ENCODE data around the gene DUS1L.

Gene DUS1L

GRCh38 chr17:82089723-82090548 lies 24.3 kb upstream of the DUS1L start:
- Histone ChIP-seq H3K9ac (ENCODE audit: low read length) (no peak overlapping the region), H3K9me3 (ENCODE audit: low read length) (no peaks in the 10 kb centered on the region)

GRCh38 chr17:82088838-82089722 lies 23.5 kb upstream of the DUS1L start:
- Histone ChIP-seq H3K9me3 (ENCODE audit: low read length) (no peaks in the 10 kb centered on the region), H3K4me1 (ENCODE audit: insufficient read depth, low read length, severe bottlenecking) (no peaks in the 10 kb centered on the region), H3K4me2 (ENCODE audit: low read length) (no peak overlapping the region), H3K9ac (ENCODE audit: low read length) (no peak overlapping the region), H3K9me2 (ENCODE audit: low read depth, low read length) (no peaks in the 10 kb centered on the region), H3K27me3 (ENCODE audit: insufficient read depth, low read length) (no peaks in the 10 kb centered on the region), H4K20me1 (ENCODE audit: insufficient read depth, low read length) (no peaks in the 10 kb centered on the region), H3K79me2 (ENCODE audit: insufficient read depth, low read length) (no peaks in the 10 kb centered on the region), H3F3A (ENCODE audit: insufficient read depth, low read length) (no peaks in the 10 kb centered on the region), H3K27ac (ENCODE audit: low read depth, low read length, poor library complexity, severe bottlenecking) (no peak overlapping the region), H3K36me3 (ENCODE audit: insufficient read depth, low read length) (peaks cover 99% of the 10 kb centered on the region), H2AFZ (ENCODE audit: low read length) (no peak overlapping the region), H3K4me3 (ENCODE audit: low read depth, low read length, poor library complexity, severe bottlenecking) (no peak overlapping the region)
- TF ChIP-seq CTCF (IDR thresholded peaks at IDR 0.05; ENCODE audit: low read length) = no peak
- TF ChIP-seq EZH2 (IDR thresholded peaks at IDR 0.05; ENCODE audit: borderline replicate concordance, low read length) = no peak

More at GRCh38 chr17:82089723-82090548, 24.3 kb upstream of the DUS1L start:
- H3K9me2 ChIP-seq (ENCODE audit: low read depth, low read length) = no peaks in the 10 kb centered on the region
- no peaks in the 10 kb centered on the region for H3F3A ChIP-seq (ENCODE audit: insufficient read depth, low read length)
- no peaks in the 10 kb centered on the region for H4K20me1 ChIP-seq (ENCODE audit: insufficient read depth, low read length)
- peaks cover 94% of the 10 kb centered on the region for H3K36me3 ChIP-seq (ENCODE audit: insufficient read depth, low read length)
- H2AFZ ChIP-seq (ENCODE audit: low read length) = no peak overlapping the region
- no peaks in the 10 kb centered on the region for H3K4me1 ChIP-seq (ENCODE audit: insufficient read depth, low read length, severe bottlenecking)
- TF ChIP-seq EZH2 (IDR thresholded peaks at IDR 0.05; ENCODE audit: borderline replicate concordance, low read length) (no peak), CTCF (IDR thresholded peaks at IDR 0.05; ENCODE audit: low read length) (no peak)
- no peaks in the 10 kb centered on the region for H3K79me2 ChIP-seq (ENCODE audit: insufficient read depth, low read length)
- no peaks in the 10 kb centered on the region for H3K27me3 ChIP-seq (ENCODE audit: insufficient read depth, low read length)
- H3K4me2 ChIP-seq (ENCODE audit: low read length) = no peak overlapping the region
- no peak overlapping the region for H3K4me3 ChIP-seq (ENCODE audit: low read depth, low read length, poor library complexity, severe bottlenecking)
- H3K27ac ChIP-seq (ENCODE audit: low read depth, low read length, poor library complexity, severe bottlenecking) = no peak overlapping the region

- no peak overlapping the region for H3K4me2 ChIP-seq (ENCODE audit: low read length)
- peaks cover 100% of the 10 kb centered on the region for H3K36me3 ChIP-seq (ENCODE audit: insufficient read depth, low read length)
- no peak overlapping the region for H2AFZ ChIP-seq (ENCODE audit: low read length)
- TF ChIP-seq EZH2 (IDR thresholded peaks at IDR 0.05; ENCODE audit: borderline replicate concordance, low read length) = no peak
- no peak for TF ChIP-seq CTCF (IDR thresholded peaks at IDR 0.05; ENCODE audit: low read length)
- H3K4me1 ChIP-seq (ENCODE audit: insufficient read depth, low read length, severe bottlenecking) = no peaks in the 10 kb centered on the region
- H3K9me2 ChIP-seq (ENCODE audit: low read depth, low read length) = no peaks in the 10 kb centered on the region
- no peak overlapping the region for H3K27ac ChIP-seq (ENCODE audit: low read depth, low read length, poor library complexity, severe bottlenecking)
- no peaks in the 10 kb centered on the region for H3F3A ChIP-seq (ENCODE audit: insufficient read depth, low read length)
- H3K27me3 ChIP-seq (ENCODE audit: insufficient read depth, low read length) = no peaks in the 10 kb centered on the region
- no peak overlapping the region for H3K4me3 ChIP-seq (ENCODE audit: low read depth, low read length, poor library complexity, severe bottlenecking)
- H3K79me2 ChIP-seq (ENCODE audit: insufficient read depth, low read length) = no peaks in the 10 kb centered on the region
- no peaks in the 10 kb centered on the region for H4K20me1 ChIP-seq (ENCODE audit: insufficient read depth, low read length)
- H3K9me3 ChIP-seq (ENCODE audit: low read length) = no peaks in the 10 kb centered on the region
- H3K9ac ChIP-seq (ENCODE audit: low read length) = no peak overlapping the region
Measured at GRCh38 chr17:82087961-82088837, 22.6 kb upstream of the DUS1L start.
